ENCODE data around the gene CSNK2A2. TPM values are rescaled to one million over a fixed set of nuclear protein-coding genes. Genes with fewer than 3 reads are reported as not detected.

The CSNK2A2 gene
- total RNA-seq, 2 donors from 2014 or later = 53.4 to 62.0 TPM

GRCh38 chr16:58234831-58235595 lies 37.1 kb upstream of the CSNK2A2 start:
- no peak overlapping the region for H3K27ac ChIP-seq
- no peak for DNase-seq
- no peaks in the 10 kb centered on the region for H3K27me3 ChIP-seq
- H3K9ac ChIP-seq (ENCODE audit: low read depth in 2 of 2, low read length in 2 of 2) = no peak overlapping the region
- no peaks in the 10 kb centered on the region for H3K9me3 ChIP-seq
- no peaks in the 10 kb centered on the region for H3K4me1 ChIP-seq
- intact Hi-C loops (cut with DNase I) = no loop called here
- no peaks in the 10 kb centered on the region for H3K36me3 ChIP-seq
- TF ChIP-seq CTCF (IDR thresholded peaks at IDR 0.05) = no peak
- no peak overlapping the region for H3K4me3 ChIP-seq

DNA sequence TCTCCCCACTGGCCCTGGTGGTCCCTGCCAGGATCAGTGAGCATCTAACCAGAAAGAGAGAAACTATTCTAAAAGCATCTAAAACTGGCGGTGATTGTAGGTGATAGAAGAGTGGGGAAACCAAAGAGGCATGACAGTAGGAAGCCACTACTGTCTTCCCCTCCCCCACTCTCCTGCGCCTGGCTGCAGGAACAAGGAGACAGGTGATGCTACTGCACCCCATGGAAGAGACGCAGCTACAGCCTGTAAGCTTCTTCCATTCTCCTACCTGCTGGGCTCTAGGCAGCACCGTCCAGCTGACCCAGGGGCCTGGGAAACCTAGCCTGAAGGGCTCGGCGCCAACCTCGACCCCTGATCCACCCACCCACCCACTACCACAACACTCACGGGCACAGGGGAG lies 32.4 kb upstream of the CSNK2A2 start:
- H3K36me3 ChIP-seq = no peaks in the 10 kb centered on the region
- TF ChIP-seq CTCF (IDR thresholded peaks at IDR 0.05) = no peak

DNA sequence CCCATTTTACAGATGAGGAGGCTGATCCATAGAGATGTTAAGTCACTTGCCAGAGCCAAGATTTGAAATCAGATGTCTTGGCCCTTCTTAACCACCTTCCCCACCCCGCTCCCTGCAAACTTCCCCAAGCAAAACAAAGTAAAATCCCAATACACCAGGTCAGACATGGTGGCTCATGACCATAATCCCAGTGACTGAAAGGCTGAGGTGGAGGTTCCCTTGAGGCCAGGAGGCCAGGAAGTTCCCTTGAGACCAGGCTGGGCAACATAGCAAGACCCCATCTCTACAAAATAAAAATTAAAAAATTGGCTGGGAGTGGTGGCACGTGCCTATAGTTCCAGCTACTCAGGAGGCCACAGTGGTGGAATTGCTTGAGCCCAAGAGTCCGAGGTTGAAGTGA lies 28.9 kb upstream of the CSNK2A2 start:
- no peak for DNase-seq
- Histone ChIP-seq H3K4me3 (no peak overlapping the region), H3K36me3 (no peaks in the 10 kb centered on the region), H3K9ac (ENCODE audit: low read depth in 2 of 2, low read length in 2 of 2) (no peak overlapping the region), H3K27me3 (no peaks in the 10 kb centered on the region), H3K27ac (no peak overlapping the region), H3K4me1 (no peaks in the 10 kb centered on the region), H3K9me3 (no peaks in the 10 kb centered on the region)
- intact Hi-C loops (cut with DNase I) = no loop called here
- TF ChIP-seq CTCF (IDR thresholded peaks at IDR 0.05) = no peak

More for the DNA sequence above, 32.4 kb upstream of the CSNK2A2 start:
- DNase-seq = no peak
- Histone ChIP-seq H3K9me3 (no peaks in the 10 kb centered on the region), H3K9ac (ENCODE audit: low read depth in 2 of 2, low read length in 2 of 2) (no peak overlapping the region), H3K27me3 (no peaks in the 10 kb centered on the region), H3K27ac (no peak overlapping the region), H3K4me1 (no peaks in the 10 kb centered on the region), H3K4me3 (no peak overlapping the region)
- intact Hi-C loops (cut with DNase I) = no loop called here

DNA sequence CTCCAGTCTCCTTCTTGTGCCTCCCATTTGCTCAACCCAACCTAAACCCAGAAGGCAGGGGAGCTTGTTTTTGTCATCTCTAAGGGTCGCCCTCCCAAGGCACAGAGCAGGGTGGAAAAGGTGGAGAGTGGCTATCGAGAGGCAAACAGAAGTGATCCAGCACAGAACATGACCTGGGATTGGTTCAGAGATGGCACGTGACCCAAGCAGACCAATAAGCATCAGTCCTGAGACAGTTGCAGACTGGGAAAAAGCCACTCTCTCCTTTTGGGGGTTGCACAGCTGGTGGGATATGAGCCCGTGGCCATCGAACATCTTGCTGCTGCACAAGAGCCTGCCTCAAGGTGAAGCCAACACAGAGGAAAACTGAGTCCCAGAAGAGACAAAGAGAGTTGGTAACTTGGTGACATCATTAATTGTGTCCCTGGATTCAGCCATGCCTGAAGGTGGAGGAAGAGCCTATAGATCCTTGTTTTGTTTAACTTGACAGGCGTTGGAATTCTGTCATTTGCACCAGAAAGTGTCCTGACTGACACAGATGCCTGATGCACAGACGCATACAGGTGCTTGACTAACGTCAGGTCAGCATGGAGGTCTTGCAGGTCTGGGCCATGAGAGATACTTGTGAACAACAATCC lies 28.2 kb upstream of the CSNK2A2 start:
- Histone ChIP-seq H3K27ac (no peak overlapping the region), H3K36me3 (no peaks in the 10 kb centered on the region), H3K4me3 (no peak overlapping the region), H3K27me3 (no peaks in the 10 kb centered on the region), H3K9me3 (no peaks in the 10 kb centered on the region), H3K4me1 (no peaks in the 10 kb centered on the region), H3K9ac (ENCODE audit: low read depth in 2 of 2, low read length in 2 of 2) (no peak overlapping the region)
- intact Hi-C loops (cut with DNase I) = no loop called here
- DNase-seq = no peak
- no peak for TF ChIP-seq CTCF (IDR thresholded peaks at IDR 0.05)

DNA sequence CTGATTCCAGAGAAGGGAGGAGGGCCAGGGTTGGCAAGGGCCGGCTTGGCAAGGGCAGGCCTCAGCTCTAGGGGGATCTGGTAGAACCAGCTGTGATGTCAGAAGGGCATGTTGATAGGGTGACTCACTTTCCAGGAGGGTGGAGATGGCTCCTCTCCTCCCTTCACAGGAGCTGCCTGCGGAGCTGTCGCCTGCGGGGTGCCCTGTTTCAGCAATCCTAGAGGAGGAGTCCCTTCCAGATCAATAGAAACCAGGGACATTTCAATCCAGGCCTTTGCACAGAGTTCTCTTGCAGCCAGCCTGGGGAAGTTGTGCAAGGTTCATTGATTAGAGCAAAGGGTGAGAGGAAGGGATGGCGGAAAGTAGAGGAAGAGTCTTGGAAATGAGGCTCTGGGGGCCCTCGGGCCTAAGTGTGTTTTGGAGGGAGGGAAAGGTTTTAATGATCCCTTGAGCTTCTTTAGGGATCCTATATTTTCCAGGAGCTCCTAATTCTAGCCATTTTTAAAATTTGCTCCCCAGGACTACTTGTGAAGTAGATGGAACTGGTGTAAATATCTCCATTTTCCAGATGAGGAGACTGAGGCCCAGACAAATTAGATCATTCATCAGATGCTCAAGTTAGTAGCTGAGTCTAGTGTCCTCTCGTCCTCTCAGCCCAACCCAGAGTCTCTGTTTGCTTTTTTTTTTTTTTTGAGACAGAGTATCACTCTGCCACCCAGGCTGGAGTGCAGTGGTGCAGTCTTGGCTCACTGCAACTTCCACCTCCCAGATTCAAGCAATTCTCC lies 24.8 kb upstream of the CSNK2A2 start:
- Histone ChIP-seq H3K36me3 (no peaks in the 10 kb centered on the region), H3K4me3 (no peak overlapping the region), H3K27me3 (no peaks in the 10 kb centered on the region), H3K4me1 (no peaks in the 10 kb centered on the region), H3K27ac (no peak overlapping the region), H3K9ac (ENCODE audit: low read depth in 2 of 2, low read length in 2 of 2) (no peak overlapping the region), H3K9me3 (no peaks in the 10 kb centered on the region)
- no peak for TF ChIP-seq CTCF (IDR thresholded peaks at IDR 0.05)
- DNase-seq = no peak
- intact Hi-C loops (cut with DNase I) = no loop called here

Data from colonic mucosa (tissue), 4 donors.